Transverse colon (tissue), 4 donors: ENCODE data around the gene P2RX7. TPM values are rescaled to one million over a fixed set of nuclear protein-coding genes. Genes with fewer than 3 reads are reported as not detected.
"Not testable (repeated sequence)": the region's sequence is repeated elsewhere in the genome, so short reads cannot be mapped to it uniquely, and the experiment has no call there.

Source experiments
- DNase-seq: peaks from one replicate; pipeline ENCODE4 v3.0.0-alpha.2; 2019
- H3K27ac ChIP-seq, 4 donors: fragments of 200-600 bp; sonication (generic); 2 replicates each; pipeline ENCODE4 v1.5.1; 2016 to 2018; ENCODE audit warnings: inconsistent platforms in 4 of 4
- H3K27me3 ChIP-seq: fragments of 200-600 bp; sonication (generic); 2 replicates; pipeline ENCODE4 v1.5.1; 2017; ENCODE audit warnings: inconsistent platforms
- H3K36me3 ChIP-seq, 4 donors: fragments of 200-600 bp; sonication (generic); 2 replicates each; pipeline ENCODE4 v1.5.1; 2017 to 2019; ENCODE audit warnings: inconsistent platforms in 4 of 4
- H3K4me1 ChIP-seq, 4 donors: fragments of 200-600 bp; sonication (generic); 2 replicates each; pipeline ENCODE4 v1.5.1; 2017 to 2020; ENCODE audit warnings: inconsistent platforms in 4 of 4
- H3K4me3 ChIP-seq, 4 donors: fragments of 200-600 bp; sonication (generic); 1 replicate in 1 of 4; 2 replicates in 3 of 4; pipeline versions ENCODE4 v1.5.1 to v1.6.1; 2017 to 2019; ENCODE audit warnings: inconsistent platforms in 4 of 4
- H3K9me3 ChIP-seq, 2 donors: fragments of 200-600 bp; sonication (generic); 2 replicates each; pipeline ENCODE4 v1.5.1; 2017 to 2019; ENCODE audit warnings: inconsistent platforms in 2 of 2
- EP300 ChIP-seq: sonication (generic); formaldehyde crosslinking; IDR thresholded peaks from one replicate; pipeline ENCODE4 v1.6.1; 2017; ENCODE audit warnings: antibody characterized with exemption, low read depth
- POLR2A ChIP-seq: fragments of 450-650 bp; IDR thresholded peaks from one replicate; pipeline ENCODE4 v1.6.1; 2016; ENCODE audit warnings: antibody characterized with exemption, mild to moderate bottlenecking, moderate library complexity
- POLR2AphosphoS5 ChIP-seq, 3 donors: sonication (generic); formaldehyde crosslinking; IDR thresholded peaks; one replicate each; pipeline ENCODE4 v1.6.1; 2016; ENCODE audit warnings: antibody characterized with exemption in 3 of 3
- WGBS, 2 donors: methylation state at CpG; one replicate each; pipeline ENCODE4 v1.1.5; 2018; ENCODE audit warnings: low coverage in 1 of 2; 5-methylcytosine and 5-hydroxymethylcytosine counted together
- in situ Hi-C, 4 donors: fragments of 200-750 bp; cut with MboI; loops; one replicate each; pipeline versions ENCODE4 v1.15.0 to v1.15.1; 2017; ENCODE audit warnings: low sequenced_read_pairs in 3 of 4, low pct_ligation_motif_present in 1 of 4, low pct_unique_long_range_greater_than_20kb in 1 of 4
- intact Hi-C: fragments of 100-400 bp; cut with DNase I; formaldehyde crosslinking; loops from one replicate; pipeline ENCODE4 v1.15.1; 2023; ENCODE audit warnings: low total_unique reads
- total RNA-seq, 4 donors: library from RNA; depleted of rRNA; stranded (reverse); fragments of >200 nt; gene quantifications; one replicate each; pipeline ENCODE4 v1.1.0, GENCODE V29; 2016
- TF ChIP-seq, protein P1 (sequence below), 5 experiments: fragments of 200-600 bp in 3 of 5; fragments of 450-650 bp in 2 of 5; sonication (generic) in 3 of 5; IDR thresholded peaks; 1 replicate in 2 of 5; 2 replicates in 3 of 5; pipeline ENCODE4 v1.5.1; 2016 to 2017; ENCODE audit warnings: antibody characterized with exemption in 5 of 5, inconsistent platforms in 3 of 5, mild to moderate bottlenecking in 2 of 5, moderate library complexity in 1 of 5

The P2RX7 gene
- total RNA-seq, 4 donors from 2014 or later = 0.96 to 7.1 (median 5.1) TPM

DNA sequence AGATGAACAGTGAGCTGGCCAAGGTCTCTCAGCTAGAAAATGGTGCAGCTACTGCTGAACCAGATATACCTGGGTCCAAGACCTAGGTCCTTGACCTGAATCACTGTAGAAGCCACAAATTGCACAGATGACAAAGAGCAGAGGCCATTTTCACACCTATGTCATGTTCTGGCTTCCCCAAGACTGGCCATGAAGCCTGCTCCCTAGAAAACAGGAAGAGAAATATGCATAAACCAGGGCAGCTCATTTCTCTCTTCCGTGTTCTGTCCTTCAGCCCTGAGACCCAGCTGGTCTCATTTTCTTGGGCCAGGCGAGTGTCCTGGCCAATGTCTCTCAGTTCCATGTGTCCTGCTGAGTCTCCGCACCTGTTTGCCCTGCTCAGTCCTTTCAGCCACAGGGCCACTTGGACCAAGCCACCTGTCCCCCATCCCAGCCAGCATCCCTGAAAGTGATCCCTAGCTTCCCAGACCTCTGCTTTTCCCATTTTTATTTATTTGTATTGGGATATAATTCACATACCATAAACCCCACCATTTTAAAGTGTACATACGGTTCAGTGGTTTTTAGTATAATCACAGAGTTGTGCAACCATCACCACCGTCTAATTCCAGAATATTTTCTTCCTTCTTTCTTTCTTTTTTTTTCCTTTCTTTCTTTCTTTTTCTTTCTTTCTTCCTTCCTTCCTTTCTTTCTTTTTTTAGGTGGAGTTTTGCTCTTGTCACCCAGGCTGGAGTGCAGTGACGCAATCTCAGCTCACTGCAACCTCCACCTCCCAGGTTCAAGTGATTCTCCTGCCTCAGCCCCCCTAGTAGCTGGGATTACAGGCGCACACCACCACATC, 27.0 kb downstream of the P2RX7 start:
- intact Hi-C loops = no loop called here
- Histone ChIP-seq H3K9me3 (no peaks in the 10 kb centered on the region), H3K27ac (no peak overlapping the region), H3K4me1 (no peaks in the 10 kb centered on the region), H3K4me3 (no peak overlapping the region), H3K36me3 (no peaks in the 10 kb centered on the region), H3K27me3 (no peaks in the 10 kb centered on the region)
- in situ Hi-C loops = no loop called here
- TF ChIP-seq, protein P1, sequence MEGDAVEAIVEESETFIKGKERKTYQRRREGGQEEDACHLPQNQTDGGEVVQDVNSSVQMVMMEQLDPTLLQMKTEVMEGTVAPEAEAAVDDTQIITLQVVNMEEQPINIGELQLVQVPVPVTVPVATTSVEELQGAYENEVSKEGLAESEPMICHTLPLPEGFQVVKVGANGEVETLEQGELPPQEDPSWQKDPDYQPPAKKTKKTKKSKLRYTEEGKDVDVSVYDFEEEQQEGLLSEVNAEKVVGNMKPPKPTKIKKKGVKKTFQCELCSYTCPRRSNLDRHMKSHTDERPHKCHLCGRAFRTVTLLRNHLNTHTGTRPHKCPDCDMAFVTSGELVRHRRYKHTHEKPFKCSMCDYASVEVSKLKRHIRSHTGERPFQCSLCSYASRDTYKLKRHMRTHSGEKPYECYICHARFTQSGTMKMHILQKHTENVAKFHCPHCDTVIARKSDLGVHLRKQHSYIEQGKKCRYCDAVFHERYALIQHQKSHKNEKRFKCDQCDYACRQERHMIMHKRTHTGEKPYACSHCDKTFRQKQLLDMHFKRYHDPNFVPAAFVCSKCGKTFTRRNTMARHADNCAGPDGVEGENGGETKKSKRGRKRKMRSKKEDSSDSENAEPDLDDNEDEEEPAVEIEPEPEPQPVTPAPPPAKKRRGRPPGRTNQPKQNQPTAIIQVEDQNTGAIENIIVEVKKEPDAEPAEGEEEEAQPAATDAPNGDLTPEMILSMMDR (IDR thresholded peaks at IDR 0.05) = no peak
- TF ChIP-seq POLR2A (no peak), POLR2AphosphoS5 (IDR thresholded peaks at IDR 0.05) (no peak), EP300 (no peak)
- DNase-seq = no peak
- WGBS, 2 donors = 57 to 69% methylated on average over 6 to 7 of the region's 7 CpGs

DNA sequence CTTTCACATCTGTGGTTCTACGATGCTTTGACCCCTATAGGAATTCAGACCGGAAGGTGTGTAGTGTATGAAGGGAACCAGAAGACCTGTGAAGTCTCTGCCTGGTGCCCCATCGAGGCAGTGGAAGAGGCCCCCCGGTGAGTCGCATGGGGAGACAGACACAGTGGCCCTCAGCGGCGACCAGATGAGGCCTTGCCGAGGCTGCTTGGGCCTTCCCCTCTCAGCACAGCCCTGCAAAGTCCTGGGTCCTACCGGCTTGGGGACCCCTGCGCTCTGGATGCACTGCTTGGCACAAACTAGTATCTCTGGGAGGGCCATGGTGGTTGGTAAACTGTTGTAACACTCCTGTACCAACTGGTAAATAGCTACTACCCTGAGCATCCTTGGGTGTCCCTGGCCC, 29.7 kb downstream of the P2RX7 start:
- Histone ChIP-seq H3K36me3 (no peaks in the 10 kb centered on the region), H3K4me1 (no peaks in the 10 kb centered on the region), H3K27me3 (no peaks in the 10 kb centered on the region), H3K4me3 (no peak overlapping the region), H3K9me3 (no peaks in the 10 kb centered on the region), H3K27ac (no peak overlapping the region)
- intact Hi-C loops = no loop called here
- TF ChIP-seq, protein P1 (IDR thresholded peaks at IDR 0.05) = no peak
- TF ChIP-seq POLR2AphosphoS5 (IDR thresholded peaks at IDR 0.05) (no peak), EP300 (no peak), POLR2A (no peak)
- WGBS, 2 donors = 81% methylated on average over 8 of the region's 10 CpGs; no CpG with 5 or more reads in 1 of the 2 donors
- in situ Hi-C loops = no loop called here
- DNase-seq = no peak

DNA sequence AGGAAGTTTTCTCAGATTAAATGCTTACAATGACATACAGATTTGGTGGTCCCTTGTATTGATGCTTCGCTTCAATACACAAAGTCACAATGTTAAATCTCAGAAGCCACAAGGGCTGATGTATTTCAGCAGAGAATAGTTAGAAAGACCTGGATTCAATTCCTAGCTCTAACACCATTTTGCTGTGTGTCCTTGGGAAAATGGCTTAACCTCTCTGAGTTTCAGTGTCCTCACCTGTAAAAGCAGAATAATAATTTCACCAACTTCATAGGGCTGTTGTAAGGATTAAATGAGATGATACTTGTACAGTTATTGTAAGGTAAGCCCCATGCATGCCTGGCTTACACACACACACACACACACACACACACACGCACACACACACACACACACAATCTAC, 30.3 kb downstream of the P2RX7 start:
- H3K36me3 ChIP-seq = no peaks in the 10 kb centered on the region
- H3K27ac ChIP-seq = no peak overlapping the region
- H3K4me1 ChIP-seq = no peaks in the 10 kb centered on the region
- 88 to 100% methylated on average over 1 to 2 of the region's 2 CpGs for WGBS, 2 donors
- no peak for TF ChIP-seq POLR2A
- TF ChIP-seq EP300 = no peak
- no peak for DNase-seq
- no peaks in the 10 kb centered on the region for H3K27me3 ChIP-seq
- in situ Hi-C loops = no loop called here
- intact Hi-C loops = no loop called here
- no peak overlapping the region for H3K4me3 ChIP-seq
- no peaks in the 10 kb centered on the region for H3K9me3 ChIP-seq

DNA sequence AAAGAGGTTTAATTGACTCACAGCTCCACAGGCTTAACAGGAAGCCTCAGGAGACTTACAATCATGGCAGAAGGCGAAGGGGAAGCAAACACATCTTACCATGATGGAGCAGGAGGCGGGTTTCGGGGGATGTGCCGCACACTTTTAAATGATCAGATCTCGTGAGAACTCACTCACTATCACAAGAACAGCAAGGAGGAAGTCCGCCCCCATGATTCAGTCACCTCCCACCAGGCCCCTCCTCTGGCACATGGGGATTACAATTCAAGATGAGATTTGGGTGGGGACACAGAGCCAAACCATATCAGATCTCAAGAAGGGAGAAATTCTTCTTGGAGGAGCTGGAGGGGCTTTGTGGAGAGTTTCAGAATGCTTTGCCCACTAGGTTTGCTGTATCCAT, 32.2 kb downstream of the P2RX7 start:
- 92 to 96% methylated on average over 4 to 6 of the region's 6 CpGs for WGBS, 2 donors
- H3K4me1 ChIP-seq, DNase-seq, H3K4me3 ChIP-seq, H3K27ac ChIP-seq, H3K9me3 ChIP-seq, intact Hi-C loops, H3K27me3 ChIP-seq, in situ Hi-C loops, H3K36me3 ChIP-seq: not testable (repeated sequence)

DNA sequence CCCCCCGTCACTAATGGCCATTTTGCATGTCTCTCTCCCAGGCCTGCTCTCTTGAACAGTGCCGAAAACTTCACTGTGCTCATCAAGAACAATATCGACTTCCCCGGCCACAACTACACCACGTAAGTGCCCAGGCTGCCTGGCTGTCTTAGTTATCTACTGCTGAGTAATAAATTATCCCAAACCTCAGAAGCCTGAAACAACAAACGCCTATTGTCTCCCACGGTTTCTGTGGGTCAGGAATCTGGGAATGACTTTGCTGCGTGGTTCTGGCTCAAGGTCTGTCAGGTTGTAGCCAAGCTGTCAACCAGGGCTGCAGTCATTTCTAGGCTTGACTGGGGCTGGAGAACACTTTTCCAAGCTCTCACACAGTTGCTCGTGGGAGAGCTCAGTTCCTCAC, 32.6 kb downstream of the P2RX7 start:
- no peak for DNase-seq
- no peak overlapping the region for H3K27ac ChIP-seq
- TF ChIP-seq EP300 (no peak), POLR2AphosphoS5 (IDR thresholded peaks at IDR 0.05) (no peak), POLR2A (no peak)
- TF ChIP-seq, protein P1 (IDR thresholded peaks at IDR 0.05) = no peak
- no peaks in the 10 kb centered on the region for H3K9me3 ChIP-seq
- in situ Hi-C loops (no loop called here), intact Hi-C loops (no loop called here)
- no peaks in the 10 kb centered on the region for H3K36me3 ChIP-seq
- no peaks in the 10 kb centered on the region for H3K27me3 ChIP-seq
- H3K4me3 ChIP-seq = no peak overlapping the region
- 78 to 84% methylated on average over 6 to 9 of the region's 9 CpGs for WGBS, 2 donors
- H3K4me1 ChIP-seq = no peaks in the 10 kb centered on the region
